ENCODE data around the gene RAB40AL. TPM values are rescaled to one million over a fixed set of nuclear protein-coding genes. Genes with fewer than 3 reads are reported as not detected.

Gene RAB40AL
- total and polyA plus RNA-seq, 9 donors = 0.47 to 3.7 (median 0.96) TPM; not detected in 3

DNA sequence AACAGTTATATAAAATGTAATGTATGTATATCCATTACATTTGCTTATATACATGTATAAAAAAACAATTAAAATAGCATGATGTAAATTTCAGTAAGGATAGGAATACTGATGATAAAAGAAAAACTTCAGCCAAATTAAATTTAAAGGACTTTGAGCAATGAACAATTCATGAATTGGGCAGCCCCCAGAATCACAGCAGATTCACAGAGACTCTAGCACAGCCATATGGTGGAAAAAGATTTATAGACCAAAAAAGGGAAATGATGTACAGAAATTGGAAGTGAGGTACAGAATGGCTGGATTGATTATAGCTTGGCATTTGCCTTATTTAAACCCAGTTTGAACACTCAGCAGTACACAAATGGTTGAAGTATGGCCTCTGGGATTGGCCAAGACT lies 34.7 kb upstream of the RAB40AL start:
- intact Hi-C loops (cut with DNase I) = no loop called here
- no peaks in the 10 kb centered on the region for H3K9me3 ChIP-seq
- H3K4me1 ChIP-seq (ENCODE audit: insufficient read depth) = no peaks in the 10 kb centered on the region
- no peaks in the 10 kb centered on the region for H3K27me3 ChIP-seq
- no peak for DNase-seq
- no peaks in the 10 kb centered on the region for H3K36me3 ChIP-seq
- TF ChIP-seq EP300 (IDR thresholded peaks at IDR 0.05) = no peak
- TF ChIP-seq, protein P1, sequence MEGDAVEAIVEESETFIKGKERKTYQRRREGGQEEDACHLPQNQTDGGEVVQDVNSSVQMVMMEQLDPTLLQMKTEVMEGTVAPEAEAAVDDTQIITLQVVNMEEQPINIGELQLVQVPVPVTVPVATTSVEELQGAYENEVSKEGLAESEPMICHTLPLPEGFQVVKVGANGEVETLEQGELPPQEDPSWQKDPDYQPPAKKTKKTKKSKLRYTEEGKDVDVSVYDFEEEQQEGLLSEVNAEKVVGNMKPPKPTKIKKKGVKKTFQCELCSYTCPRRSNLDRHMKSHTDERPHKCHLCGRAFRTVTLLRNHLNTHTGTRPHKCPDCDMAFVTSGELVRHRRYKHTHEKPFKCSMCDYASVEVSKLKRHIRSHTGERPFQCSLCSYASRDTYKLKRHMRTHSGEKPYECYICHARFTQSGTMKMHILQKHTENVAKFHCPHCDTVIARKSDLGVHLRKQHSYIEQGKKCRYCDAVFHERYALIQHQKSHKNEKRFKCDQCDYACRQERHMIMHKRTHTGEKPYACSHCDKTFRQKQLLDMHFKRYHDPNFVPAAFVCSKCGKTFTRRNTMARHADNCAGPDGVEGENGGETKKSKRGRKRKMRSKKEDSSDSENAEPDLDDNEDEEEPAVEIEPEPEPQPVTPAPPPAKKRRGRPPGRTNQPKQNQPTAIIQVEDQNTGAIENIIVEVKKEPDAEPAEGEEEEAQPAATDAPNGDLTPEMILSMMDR (IDR thresholded peaks at IDR 0.05) = no peak
- TF ChIP-seq POLR2A (IDR thresholded peaks at IDR 0.05) = no peak
- no peak overlapping the region for H3K27ac ChIP-seq
- no peak overlapping the region for H3K4me3 ChIP-seq

DNA sequence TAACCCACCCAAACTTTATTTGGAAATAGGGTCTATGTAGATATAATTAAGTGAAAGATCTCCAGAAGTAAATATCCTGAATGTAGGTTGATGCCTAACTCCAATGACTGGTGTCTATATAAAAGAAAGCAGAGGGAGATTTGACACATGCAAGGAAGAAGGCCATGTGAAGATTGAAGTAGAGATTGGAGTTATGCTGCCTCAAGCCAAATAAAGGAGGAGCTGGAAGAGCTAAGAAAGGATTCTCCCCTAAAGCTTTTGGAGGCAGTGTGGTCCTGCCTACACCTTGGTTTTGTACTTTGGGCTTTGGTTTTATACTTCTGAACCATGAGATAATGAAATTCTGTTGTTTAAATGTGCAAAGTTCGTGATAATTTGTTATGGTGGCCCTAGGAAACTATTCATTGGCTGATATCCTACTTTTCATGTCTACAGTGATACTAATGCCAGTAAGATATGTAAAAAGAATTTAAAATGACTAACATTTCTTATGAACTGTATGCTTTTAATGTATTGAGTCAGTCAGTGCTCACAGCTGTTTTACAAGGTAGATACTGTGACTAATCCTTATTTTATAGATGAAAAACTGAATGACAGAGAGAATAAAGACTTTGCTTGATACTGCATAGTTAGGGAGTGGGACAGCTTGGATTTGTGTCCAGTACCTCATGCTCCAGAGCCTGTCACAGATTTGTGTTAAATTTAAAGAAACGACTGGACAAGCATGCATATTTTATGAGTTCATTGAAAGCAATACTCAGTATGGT lies 5.9 kb upstream of the RAB40AL start:
- WGBS, 3 donors = 44 to 47% (median 46%) methylated on average over 2 of the region's 2 CpGs
- H3K9me3 ChIP-seq = no peaks in the 10 kb centered on the region
- intact Hi-C loops (cut with DNase I) = loop anchor here in 1 of 4 donors (10.0 kb wide), 1 partner anchor 224 kb away; no protein-coding TSS in a partner anchor
- DNase-seq = no peak
- H3K4me3 ChIP-seq = no peak overlapping the region
- no peaks in the 10 kb centered on the region for H3K36me3 ChIP-seq
- TF ChIP-seq, protein P1 (IDR thresholded peaks at IDR 0.05) = no peak
- TF ChIP-seq POLR2A (IDR thresholded peaks at IDR 0.05) (no peak), EP300 (IDR thresholded peaks at IDR 0.05) (no peak)
- H3K4me1 ChIP-seq (ENCODE audit: insufficient read depth) = no peaks in the 10 kb centered on the region
- no peaks in the 10 kb centered on the region for H3K27me3 ChIP-seq
- no peak overlapping the region for H3K27ac ChIP-seq

DNA sequence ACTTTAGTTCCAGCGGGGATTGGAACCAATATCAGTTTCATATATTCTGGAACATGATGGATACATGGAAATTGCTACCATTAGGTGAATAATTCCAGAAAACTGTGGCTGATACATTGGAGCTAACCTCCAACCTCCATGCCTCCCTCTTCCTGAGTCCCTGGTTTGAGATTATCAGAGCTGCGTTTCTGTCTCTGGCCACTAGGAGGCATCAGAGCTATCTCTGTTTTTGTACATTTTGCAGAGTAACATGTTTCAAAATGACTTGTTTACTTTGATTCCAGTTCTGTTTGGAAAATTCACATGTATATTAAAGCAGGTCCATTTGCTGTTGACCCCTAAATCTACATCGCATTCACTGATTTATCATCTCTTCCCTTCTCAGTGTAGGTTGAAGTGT lies 2.4 kb upstream of the RAB40AL start:
- H3K4me3 ChIP-seq = no peak overlapping the region
- TF ChIP-seq, protein P1 (IDR thresholded peaks at IDR 0.05) = no peak
- TF ChIP-seq EP300 (IDR thresholded peaks at IDR 0.05) (no peak), POLR2A (IDR thresholded peaks at IDR 0.05) (no peak)
- no peak overlapping the region for H3K27ac ChIP-seq
- no peaks in the 10 kb centered on the region for H3K4me1 ChIP-seq (ENCODE audit: insufficient read depth)
- no peaks in the 10 kb centered on the region for H3K27me3 ChIP-seq
- no peaks in the 10 kb centered on the region for H3K36me3 ChIP-seq
- intact Hi-C loops (cut with DNase I) = loop anchor here in 1 of 4 donors (10.0 kb wide), 1 partner anchor 220 kb away; no protein-coding TSS in a partner anchor
- no peaks in the 10 kb centered on the region for H3K9me3 ChIP-seq
- DNase-seq = no peak
- 31 to 48% (median 32%) methylated on average over 3 of the region's 3 CpGs for WGBS, 3 donors

DNA sequence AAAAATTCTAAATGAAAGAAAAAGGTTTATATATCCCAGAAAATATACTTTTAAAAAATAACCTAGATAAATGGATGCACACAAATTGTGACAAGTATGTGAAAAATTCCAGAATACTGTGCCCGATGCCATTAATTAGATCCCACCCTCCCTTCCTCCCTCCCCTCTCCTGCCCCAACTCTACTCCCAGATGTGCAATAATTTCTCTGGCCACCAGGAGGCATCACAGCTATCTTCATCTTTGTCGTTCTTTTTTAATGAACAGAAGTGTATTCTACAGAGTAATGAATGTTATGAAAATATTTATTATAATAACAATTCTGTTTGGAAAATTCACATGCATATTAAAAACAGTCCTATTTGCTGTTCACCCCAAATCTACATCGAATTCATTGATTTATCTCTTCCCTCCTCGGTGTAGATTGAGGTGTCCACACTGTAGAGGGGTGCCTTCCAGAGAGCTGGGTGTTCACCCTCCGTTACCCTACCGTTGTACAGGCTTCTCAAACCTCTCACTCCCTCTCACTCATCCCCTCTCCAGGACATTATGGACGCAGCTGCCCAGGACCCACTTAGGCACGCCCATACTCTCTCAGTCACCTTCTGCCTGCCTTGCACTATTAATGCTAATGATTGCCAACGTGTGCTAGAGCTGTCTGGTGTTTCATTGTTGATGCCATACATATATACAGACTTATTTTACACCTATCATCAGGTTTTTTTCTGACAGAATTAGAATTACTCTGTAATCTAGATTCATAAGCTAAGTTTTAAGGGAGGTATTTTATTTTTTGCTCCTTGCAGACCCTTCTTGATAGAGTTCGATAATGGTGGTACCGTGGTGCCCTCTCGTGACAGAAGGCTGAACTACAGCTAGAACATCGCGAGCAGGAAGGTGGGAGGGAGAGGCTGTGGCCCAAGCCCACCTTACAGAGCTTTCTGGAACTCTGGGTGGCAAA lies 14.1 kb downstream of the RAB40AL start:
- Histone ChIP-seq H3K36me3 (no peaks in the 10 kb centered on the region), H3K9me3 (no peaks in the 10 kb centered on the region), H3K27ac (no peak overlapping the region), H3K4me1 (ENCODE audit: insufficient read depth) (no peaks in the 10 kb centered on the region), H3K4me3 (no peak overlapping the region), H3K27me3 (no peaks in the 10 kb centered on the region)
- intact Hi-C loops (cut with DNase I) = no loop called here
- peak in 2 of 5 donors; percentile 25 to 36 for DNase-seq
- WGBS, 3 donors = 15 to 21% (median 19%) methylated on average over 14 of the region's 14 CpGs
- TF ChIP-seq POLR2A (IDR thresholded peaks at IDR 0.05) (no peak), EP300 (IDR thresholded peaks at IDR 0.05) (no peak)
- TF ChIP-seq, protein P1 (IDR thresholded peaks at IDR 0.05) = peak in 1 of 3 donors; percentile 11

Data from ovary (tissue), 9 donors.